Coronary artery (tissue), 2 donors: ENCODE measurements around the gene CUX1.
"Not testable (repeated sequence)": the region's sequence is repeated elsewhere in the genome, so short reads cannot be mapped to it uniquely, and the experiment has no call there.

Experiments
- DNase-seq: peaks from one replicate; pipeline ENCODE4 v3.0.0-alpha.2; 2017; ENCODE audit warnings: low spot score
- H3K27ac ChIP-seq, 2 donors: fragments of 200-600 bp; sonication (generic); one replicate each; pipeline ENCODE4 v1.5.1; 2016 to 2019
- H3K4me3 ChIP-seq: fragments of 200-600 bp; sonication (generic); 2 replicates; pipeline ENCODE4 v1.5.1; 2016; ENCODE audit warnings: mild to moderate bottlenecking, moderate library complexity
- CTCF ChIP-seq: fragments of 200-600 bp; sonication (generic); IDR thresholded peaks from one replicate; pipeline ENCODE4 v1.5.1; 2019; ENCODE audit warnings: antibody characterized with exemption

CUX1 gene

DNA sequence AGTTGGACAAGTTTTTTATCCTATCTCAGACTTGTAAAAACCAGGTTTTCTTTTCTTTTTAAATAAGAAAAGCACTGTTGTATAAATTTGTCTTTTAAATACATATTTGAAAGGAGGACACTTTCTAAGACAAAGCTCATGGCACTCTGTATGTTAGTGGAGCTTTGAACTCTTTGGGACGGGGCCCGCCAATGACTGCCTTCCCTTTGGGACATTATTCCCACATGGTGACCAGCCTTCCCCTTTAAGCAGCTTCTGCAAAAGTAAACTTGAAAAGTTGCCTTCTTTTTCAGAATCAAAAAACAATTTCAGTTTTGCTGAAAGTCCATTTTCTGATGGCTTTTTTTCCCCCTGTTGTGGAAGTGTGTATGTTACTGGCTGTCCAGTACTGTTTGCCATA lies 1.8 kb downstream of the CUX1 start:
- H3K27ac ChIP-seq = no peak overlapping the region
- no peak for TF ChIP-seq CTCF
- H3K4me3 ChIP-seq = no peak overlapping the region
- no peak for DNase-seq

DNA sequence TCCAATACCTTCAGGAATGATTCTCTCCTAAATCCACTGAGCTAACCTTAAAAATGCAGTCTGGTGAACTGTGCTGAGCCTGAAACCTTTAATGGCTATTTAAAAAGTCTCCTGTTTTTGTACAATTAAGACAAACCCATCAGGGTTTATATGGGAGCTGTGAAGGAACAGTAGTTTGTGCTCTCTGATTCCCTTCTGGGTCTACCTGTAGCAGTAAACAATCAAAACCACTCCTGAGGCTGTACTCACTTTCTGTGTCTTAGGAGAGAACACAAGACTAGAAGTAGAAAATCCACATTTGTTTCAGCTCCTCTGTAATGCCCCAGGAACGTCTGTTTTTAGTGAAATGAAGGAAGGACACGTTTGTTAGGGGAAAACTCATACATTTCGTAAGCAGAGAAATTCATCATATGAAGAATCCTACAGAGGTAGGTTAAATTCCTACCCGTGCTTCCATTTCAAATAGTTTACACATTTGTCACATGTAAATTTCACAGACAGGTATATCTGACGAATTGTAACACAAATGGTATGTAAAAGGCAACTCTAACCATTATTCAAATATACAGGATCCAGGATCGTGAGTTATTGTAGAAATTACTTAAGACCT lies 2.6 kb downstream of the CUX1 start:
- H3K4me3 ChIP-seq = no peak overlapping the region
- H3K27ac ChIP-seq = no peak overlapping the region
- no peak for TF ChIP-seq CTCF
- DNase-seq = no peak

GRCh38 chr7:101820703-101821102 lies 3.3 kb downstream of the CUX1 start:
- no peak overlapping the region for H3K27ac ChIP-seq
- TF ChIP-seq CTCF = no peak
- no peak overlapping the region for H3K4me3 ChIP-seq
- no peak for DNase-seq

DNA sequence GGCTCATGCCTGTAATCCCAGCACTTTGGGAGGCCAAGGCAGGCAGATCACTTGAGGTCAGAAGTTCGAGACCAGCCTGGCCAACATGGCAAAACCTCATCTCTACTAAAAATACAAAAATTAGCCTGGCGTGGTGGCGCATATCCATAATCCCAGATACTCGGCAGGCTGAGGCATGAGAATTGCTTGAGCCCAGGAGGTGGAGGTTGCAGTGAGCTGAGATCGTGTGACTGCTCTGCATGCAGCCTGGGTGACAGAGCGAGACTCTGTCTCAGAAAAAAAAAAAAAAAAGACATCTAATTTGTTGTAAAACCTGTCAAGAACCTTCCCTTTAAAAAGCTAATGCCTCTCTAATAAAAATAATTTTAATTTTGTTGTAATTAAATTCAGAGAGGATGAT lies 5.2 kb downstream of the CUX1 start:
- not testable (repeated sequence) for H3K4me3 ChIP-seq, H3K27ac ChIP-seq, DNase-seq

- H3K27ac ChIP-seq = no peak overlapping the region
Measured at GRCh38 chr7:101823096-101823495, 5.7 kb downstream of the CUX1 start.

GRCh38 chr7:101823596-101823995 lies 6.2 kb downstream of the CUX1 start:
- Histone ChIP-seq H3K4me3 (no peak overlapping the region), H3K27ac (no peak overlapping the region)
- no peak for DNase-seq
- no peak for TF ChIP-seq CTCF

More at GRCh38 chr7:101823096-101823495, 5.7 kb downstream of the CUX1 start:
- no peak for DNase-seq
- no peak for TF ChIP-seq CTCF
- no peak overlapping the region for H3K4me3 ChIP-seq

DNA sequence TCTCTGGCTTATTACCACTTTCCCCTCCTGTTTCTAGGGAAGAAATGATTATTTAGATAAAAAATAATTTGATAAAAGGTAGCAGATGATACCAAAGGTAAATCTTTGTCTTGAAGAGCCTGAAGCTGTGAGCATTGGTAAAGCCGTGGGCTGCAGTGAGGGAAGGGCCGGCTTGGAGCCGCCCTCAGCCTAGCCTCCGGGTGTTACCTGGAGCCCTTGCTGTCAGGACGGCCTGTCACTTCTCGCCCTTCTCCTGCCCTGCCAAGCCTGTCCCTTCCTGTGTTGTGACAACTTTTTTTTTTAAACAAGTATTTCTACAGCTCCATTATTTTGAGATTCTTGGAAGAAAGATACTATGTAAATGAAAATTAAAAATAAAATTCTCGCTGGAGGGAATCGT lies 7.0 kb downstream of the CUX1 start:
- TF ChIP-seq CTCF = no peak
- H3K4me3 ChIP-seq = no peak overlapping the region
- no peak overlapping the region for H3K27ac ChIP-seq
- no peak for DNase-seq
